K562 (cell line): ENCODE measurements around the gene FUBP3. TPM values are rescaled to one million over a fixed set of nuclear protein-coding genes. Genes with fewer than 3 reads are reported as not detected.

Source experiments
- ARID3B ChIP-seq: fragments of 250-450 bp; sonication (Bioruptor Pico); IDR thresholded peaks from 2 replicates; pipeline ENCODE4 v1.4.0; 2020; ENCODE audit warnings: borderline replicate concordance
- BRCA1 ChIP-seq, 2 experiments: fragments of 450-650 bp in 1 of 2; sonication (generic) in 1 of 2; formaldehyde crosslinking in 1 of 2; IDR thresholded peaks; 2 replicates each; pipeline versions ENCODE4 v1.5.0 to v1.6.1; 2017 to 2020; ENCODE audit warnings: mild to moderate bottlenecking in 1 of 2, missing genetic modification reagents in 1 of 2
- CBFA2T3 ChIP-seq: fragments of 450-650 bp; IDR thresholded peaks from 2 replicates; pipeline ENCODE4 v1.6.1; 2017
- E2F4 ChIP-seq: sonication (generic); formaldehyde crosslinking; IDR thresholded peaks from 2 replicates; pipeline ENCODE4 v1.8.0; 2022; ENCODE audit warnings: mild to moderate bottlenecking, low read depth, missing genetic modification reagents
- ERF ChIP-seq: fragments of 450-650 bp; formaldehyde crosslinking; IDR thresholded peaks from 2 replicates; pipeline ENCODE4 v1.4.0; 2020; ENCODE audit warnings: mild to moderate bottlenecking, mixed read lengths
- FOXJ3 ChIP-seq: sonication (generic); formaldehyde crosslinking; IDR thresholded peaks from 2 replicates; pipeline ENCODE4 v1.4.0; 2020; ENCODE audit warnings: mild to moderate bottlenecking, missing genetic modification reagents
- GTF2E2 ChIP-seq: fragments of 200-800 bp; sonication (Bioruptor generic); IDR thresholded peaks from 2 replicates; pipeline ENCODE4 v1.6.1; 2016; ENCODE audit warnings: missing genetic modification characterization, missing compliant biosample characterization
- HEY1 ChIP-seq: fragments of 250-450 bp; sonication (Bioruptor Pico); IDR thresholded peaks from 2 replicates; pipeline ENCODE4 v1.5.0; 2020; ENCODE audit warnings: mild to moderate bottlenecking, moderate library complexity, borderline replicate concordance
- HMGN3 ChIP-seq: IDR thresholded peaks from 2 replicates; pipeline ENCODE4 v1.6.1; 2011; ENCODE audit warnings: borderline replicate concordance, low read depth, mild to moderate bottlenecking, mixed read lengths, low read length; ENCODE audit not compliant: insufficient read length; ENCODE audit errors: extremely low read depth
- HOMEZ ChIP-seq: fragments of 250-450 bp; sonication (Bioruptor Pico); IDR thresholded peaks from 2 replicates; pipeline ENCODE4 v1.4.0; 2020; ENCODE audit warnings: mild to moderate bottlenecking, moderate library complexity
- L3MBTL2 ChIP-seq: fragments of 450-650 bp; IDR thresholded peaks from 2 replicates; pipeline ENCODE4 v1.6.1; 2016; ENCODE audit warnings: mild to moderate bottlenecking, moderate library complexity
- MCM5 ChIP-seq: fragments of 450-650 bp; IDR thresholded peaks from 2 replicates; pipeline ENCODE4 v1.6.1; 2016; ENCODE audit warnings: low read depth
- MYBL2 ChIP-seq, 2 experiments: fragments of 450-650 bp in 1 of 2; sonication (generic) in 1 of 2; formaldehyde crosslinking in 1 of 2; IDR thresholded peaks; 2 replicates each; pipeline versions ENCODE4 v1.6.1 to v1.8.1; 2017 to 2022; ENCODE audit warnings: borderline replicate concordance in 1 of 2, inconsistent platforms in 1 of 2, low read depth in 1 of 2, mild to moderate bottlenecking in 1 of 2, missing genetic modification reagents in 1 of 2, moderate library complexity in 1 of 2
- PHB2 ChIP-seq: fragments of 450-650 bp; IDR thresholded peaks from 2 replicates; pipeline ENCODE4 v1.6.1; 2017; ENCODE audit warnings: low read depth
- PRMT5 ChIP-seq: sonication (generic); formaldehyde crosslinking; IDR thresholded peaks from 2 replicates; pipeline ENCODE4 v1.5.0; 2020; ENCODE audit warnings: missing genetic modification reagents
- PTTG1 ChIP-seq: fragments of 450-650 bp; IDR thresholded peaks from 2 replicates; pipeline ENCODE4 v1.6.1; 2016; ENCODE audit warnings: low read depth, mild to moderate bottlenecking, missing genetic modification characterization, missing compliant biosample characterization
- SAFB2 ChIP-seq: fragments of 200-400 bp; formaldehyde crosslinking; IDR thresholded peaks from 2 replicates; pipeline ENCODE4 v1.6.1; 2018; ENCODE audit warnings: borderline replicate concordance, low read length, low read depth, moderate library complexity; ENCODE audit not compliant: severe bottlenecking
- SMC3 ChIP-seq: conservative IDR thresholded peaks from 2 replicates; pipeline ENCODE4 v1.6.1; 2011; ENCODE audit warnings: low read depth, low read length, improper control_type of control experiment; ENCODE audit not compliant: insufficient read depth
- SNIP1 ChIP-seq: fragments of 450-650 bp; IDR thresholded peaks from 2 replicates; pipeline ENCODE4 v1.7.1; 2017; ENCODE audit warnings: low read depth, mild to moderate bottlenecking
- TEAD2 ChIP-seq: fragments of 450-650 bp; IDR thresholded peaks from 2 replicates; pipeline ENCODE4 v1.6.1; 2016; ENCODE audit warnings: missing genetic modification characterization, control low read depth, missing compliant biosample characterization
- TEAD4 ChIP-seq, 2 experiments: sonication (generic) in 1 of 2; formaldehyde crosslinking in 1 of 2; IDR thresholded peaks; 2 replicates each; pipeline versions ENCODE4 v1.6.1 to v1.8.0; 2012 to 2022; ENCODE audit warnings: borderline replicate concordance in 1 of 2, inconsistent platforms in 1 of 2, low read length in 1 of 2, mild to moderate bottlenecking in 1 of 2, missing genetic modification reagents in 1 of 2
- ZNF431 ChIP-seq: sonication (generic); formaldehyde crosslinking; IDR thresholded peaks from 2 replicates; pipeline ENCODE4 v1.8.0; 2022; ENCODE audit warnings: mild to moderate bottlenecking, missing genetic modification reagents
- ZNF668 ChIP-seq: fragments of 250-450 bp; sonication (Bioruptor Pico); IDR thresholded peaks from 2 replicates; pipeline ENCODE4 v1.8.0; 2022; ENCODE audit warnings: mild to moderate bottlenecking, inconsistent platforms
- polyA plus RNA-seq, 8 experiments: library from polyadenylated mRNA; depleted of rRNA in 4 of 8; stranded (reverse) in 5 of 8; unstranded in 3 of 8; fragments of >200 nt; fragmentation: Nextera tagmentation in 2 of 8; fragmentation: Illumina TruSeq in 1 of 8; extraction: Ambion mirVana in 2 of 8; extraction: Trizol in 1 of 8; gene quantifications; 2 replicates each; pipeline versions ENCODE4 v1.2.1 to v1.2.3, GENCODE V29; 2011 to 2014; ENCODE audit warnings: inconsistent platforms in 1 of 8, missing spikeins in 1 of 8
- total RNA-seq, 7 experiments: library from RNA; depleted of rRNA in 6 of 7; stranded (reverse); fragments of >200 nt in 6 of 7; fragmentation: Illumina TruSeq in 2 of 7; extraction: Trizol in 2 of 7; gene quantifications; 2 replicates each; pipeline versions ENCODE4 v1.2.1 to v1.2.3, GENCODE V29; 2011 to 2021; ENCODE audit warnings: low replicate concordance in 1 of 7

Gene FUBP3
- total and polyA plus RNA-seq, 9 of the 15 experiments (the other 6 are each of a cell fraction or from before 2014, with no cell fraction given), result 3.0 to 64.0 (median 48.1) TPM

- TF ChIP-seq TEAD4 (IDR thresholded peaks at IDR 0.05; ENCODE audit: low read length) (no peak), TEAD4 (CRISPR knock-in tag; IDR thresholded peaks at IDR 0.05; ENCODE audit: borderline replicate concordance) (no peak), TEAD2 (no peak), ZNF431 (no peak), ERF (CRISPR knock-in tag) (no peak), CBFA2T3 (no peak), L3MBTL2 (peak; percentile 53), HOMEZ (CRISPR knock-in tag) (no peak), FOXJ3 (no peak), MYBL2 (IDR thresholded peaks at IDR 0.05; ENCODE audit: low read depth) (no peak), MYBL2 (CRISPR knock-in tag; IDR thresholded peaks at IDR 0.05; ENCODE audit: borderline replicate concordance) (no peak), ARID3B (no peak), MCM5 (no peak), BRCA1 (IDR thresholded peaks at IDR 0.05) (no peak), BRCA1 (CRISPR knock-in tag; IDR thresholded peaks at IDR 0.05) (no peak), PRMT5 (CRISPR knock-in tag) (no peak), SAFB2 (no peak), PHB2 (no peak), ZNF668 (CRISPR knock-in tag) (no peak), HMGN3 (no peak), SMC3 (no peak), PTTG1 (tag) (no peak), GTF2E2 (tag) (no peak), SNIP1 (no peak), HEY1 (CRISPR knock-in tag) (0 out of 2 replicates have a peak, but pooled peaks have one; percentile 48), E2F4 (CRISPR knock-in tag) (no peak)
These were observed at the start of gene FUBP3 (continued) for GRCh38 chr9:130578865-130579737.
